ENCODE data around the gene IP6K3. TPM values are rescaled to one million over a fixed set of nuclear protein-coding genes. Genes with fewer than 3 reads are reported as not detected.

Gene IP6K3
- total RNA-seq, 4 donors from 2014 or later = 0.51 to 0.83 TPM; not detected in 2

GRCh38 chr6:33782561-33782960 is 35.9 kb upstream of the IP6K3 start:
- TF ChIP-seq CTCF (IDR thresholded peaks at IDR 0.05) (no peak), POLR2A (IDR thresholded peaks at IDR 0.05) (no peak), EP300 (IDR thresholded peaks at IDR 0.05) (no peak), POLR2AphosphoS5 (IDR thresholded peaks at IDR 0.05) (no peak)
- no peak overlapping the region for H3K27ac ChIP-seq

GRCh38 chr6:33781131-33781975 is 34.6 kb upstream of the IP6K3 start:
- H3K27me3 ChIP-seq = no peaks in the 10 kb centered on the region
- WGBS = 78% methylated on average over 14 of the region's 16 CpGs
- no peak overlapping the region for H3K4me3 ChIP-seq
- TF ChIP-seq CTCF (IDR thresholded peaks at IDR 0.05) = no peak
- TF ChIP-seq EP300 (IDR thresholded peaks at IDR 0.05) = no peak
- TF ChIP-seq POLR2AphosphoS5 (IDR thresholded peaks at IDR 0.05) = no peak
- no peak for TF ChIP-seq POLR2A (IDR thresholded peaks at IDR 0.05)
- no peaks in the 10 kb centered on the region for H3K9me3 ChIP-seq
- no peak overlapping the region for H3K27ac ChIP-seq
- peaks cover 29% of the 10 kb centered on the region for H3K4me1 ChIP-seq
- peaks cover 89% of the 10 kb centered on the region for H3K36me3 ChIP-seq
- DNase-seq (ENCODE audit: low spot score in 2 of 2) = no peak

More at GRCh38 chr6:33782561-33782960, 35.9 kb upstream of the IP6K3 start:
- 97% methylated on average over 5 of the region's 5 CpGs for WGBS
- Histone ChIP-seq H3K4me1 (peaks cover 41% of the 10 kb centered on the region), H3K9me3 (no peaks in the 10 kb centered on the region), H3K4me3 (no peak overlapping the region), H3K27me3 (no peaks in the 10 kb centered on the region), H3K36me3 (peaks cover 77% of the 10 kb centered on the region)
- DNase-seq (ENCODE audit: low spot score in 2 of 2) = no peak

- WGBS = 90% methylated on average over 14 of the region's 14 CpGs
- Histone ChIP-seq H3K4me3 (no peak overlapping the region), H3K27me3 (no peaks in the 10 kb centered on the region), H3K36me3 (peaks cover 100% of the 10 kb centered on the region), H3K9me3 (no peaks in the 10 kb centered on the region), H3K27ac (no peak overlapping the region), H3K4me1 (peaks cover 15% of the 10 kb centered on the region)
- TF ChIP-seq POLR2AphosphoS5 (IDR thresholded peaks at IDR 0.05) = no peak
- no peak for TF ChIP-seq EP300 (IDR thresholded peaks at IDR 0.05)
- no peak for TF ChIP-seq POLR2A (IDR thresholded peaks at IDR 0.05)
- TF ChIP-seq CTCF (IDR thresholded peaks at IDR 0.05) = no peak
- no peak for DNase-seq (ENCODE audit: low spot score in 2 of 2)
Measured at GRCh38 chr6:33779895-33780294, 33.2 kb upstream of the IP6K3 start.

- Histone ChIP-seq H3K27me3 (no peaks in the 10 kb centered on the region), H3K36me3 (peaks cover 100% of the 10 kb centered on the region), H3K4me3 (no peak overlapping the region), H3K9me3 (no peaks in the 10 kb centered on the region), H3K27ac (no peak overlapping the region), H3K4me1 (peaks cover 8% of the 10 kb centered on the region)
- TF ChIP-seq EP300 (IDR thresholded peaks at IDR 0.05) (no peak), POLR2A (IDR thresholded peaks at IDR 0.05) (no peak), CTCF (IDR thresholded peaks at IDR 0.05) (no peak), POLR2AphosphoS5 (IDR thresholded peaks at IDR 0.05) (no peak)
- no peak for DNase-seq (ENCODE audit: low spot score in 2 of 2)
- 89% methylated on average over 7 of the region's 7 CpGs for WGBS
Measured at GRCh38 chr6:33779290-33779689, 32.6 kb upstream of the IP6K3 start.

GRCh38 chr6:33778444-33779121 is 31.9 kb upstream of the IP6K3 start:
- DNase-seq (ENCODE audit: low spot score in 2 of 2) = no peak
- TF ChIP-seq EP300 (IDR thresholded peaks at IDR 0.05) (no peak), POLR2AphosphoS5 (IDR thresholded peaks at IDR 0.05) (no peak), CTCF (IDR thresholded peaks at IDR 0.05) (no peak), POLR2A (IDR thresholded peaks at IDR 0.05) (no peak)
- Histone ChIP-seq H3K4me1 (peaks cover 7% of the 10 kb centered on the region), H3K27ac (no peak overlapping the region), H3K4me3 (no peak overlapping the region), H3K27me3 (no peaks in the 10 kb centered on the region), H3K9me3 (no peaks in the 10 kb centered on the region), H3K36me3 (peaks cover 100% of the 10 kb centered on the region)
- WGBS = 93% methylated on average over 12 of the region's 12 CpGs
